Measurements from ENCODE around the gene INPP4B.

DNA sequence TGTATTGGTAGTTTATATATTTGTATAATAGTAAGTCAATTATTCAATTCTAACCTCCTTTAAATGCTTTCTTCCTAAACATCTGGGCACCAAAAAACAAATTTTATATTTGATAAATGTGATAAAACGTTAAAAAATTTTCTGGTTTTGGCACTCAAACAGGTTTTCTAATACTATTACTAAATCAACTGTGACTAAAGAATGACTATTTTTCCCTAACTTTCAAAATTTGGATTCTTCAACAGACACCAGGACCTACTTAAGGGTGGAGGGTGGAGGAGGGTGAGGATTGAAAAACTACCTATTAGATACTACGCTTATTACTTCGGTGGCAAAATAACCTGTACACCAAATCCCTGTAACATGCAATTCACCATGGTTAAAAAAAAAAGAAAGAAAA is 654.2 kb downstream of the INPP4B start:
- TF ChIP-seq, protein P1, sequence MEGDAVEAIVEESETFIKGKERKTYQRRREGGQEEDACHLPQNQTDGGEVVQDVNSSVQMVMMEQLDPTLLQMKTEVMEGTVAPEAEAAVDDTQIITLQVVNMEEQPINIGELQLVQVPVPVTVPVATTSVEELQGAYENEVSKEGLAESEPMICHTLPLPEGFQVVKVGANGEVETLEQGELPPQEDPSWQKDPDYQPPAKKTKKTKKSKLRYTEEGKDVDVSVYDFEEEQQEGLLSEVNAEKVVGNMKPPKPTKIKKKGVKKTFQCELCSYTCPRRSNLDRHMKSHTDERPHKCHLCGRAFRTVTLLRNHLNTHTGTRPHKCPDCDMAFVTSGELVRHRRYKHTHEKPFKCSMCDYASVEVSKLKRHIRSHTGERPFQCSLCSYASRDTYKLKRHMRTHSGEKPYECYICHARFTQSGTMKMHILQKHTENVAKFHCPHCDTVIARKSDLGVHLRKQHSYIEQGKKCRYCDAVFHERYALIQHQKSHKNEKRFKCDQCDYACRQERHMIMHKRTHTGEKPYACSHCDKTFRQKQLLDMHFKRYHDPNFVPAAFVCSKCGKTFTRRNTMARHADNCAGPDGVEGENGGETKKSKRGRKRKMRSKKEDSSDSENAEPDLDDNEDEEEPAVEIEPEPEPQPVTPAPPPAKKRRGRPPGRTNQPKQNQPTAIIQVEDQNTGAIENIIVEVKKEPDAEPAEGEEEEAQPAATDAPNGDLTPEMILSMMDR (conservative IDR thresholded peaks at IDR 0.05; ENCODE audit: low read depth, low read length) = no peak
- TF ChIP-seq POLR2A (IDR thresholded peaks at IDR 0.05; ENCODE audit: low read depth, low read length) = no peak
- TF ChIP-seq, protein P2, sequence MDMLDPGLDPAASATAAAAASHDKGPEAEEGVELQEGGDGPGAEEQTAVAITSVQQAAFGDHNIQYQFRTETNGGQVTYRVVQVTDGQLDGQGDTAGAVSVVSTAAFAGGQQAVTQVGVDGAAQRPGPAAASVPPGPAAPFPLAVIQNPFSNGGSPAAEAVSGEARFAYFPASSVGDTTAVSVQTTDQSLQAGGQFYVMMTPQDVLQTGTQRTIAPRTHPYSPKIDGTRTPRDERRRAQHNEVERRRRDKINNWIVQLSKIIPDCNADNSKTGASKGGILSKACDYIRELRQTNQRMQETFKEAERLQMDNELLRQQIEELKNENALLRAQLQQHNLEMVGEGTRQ (IDR thresholded peaks at IDR 0.05; ENCODE audit: low read depth, low read length) = no peak
- TF ChIP-seq CHD1 (IDR thresholded peaks at IDR 0.05; ENCODE audit: low read depth, low read length) = no peak
- TF ChIP-seq CEBPB (IDR thresholded peaks at IDR 0.05; ENCODE audit: low read depth, low read length) = no peak
- no peak for TF ChIP-seq RAD21 (IDR thresholded peaks at IDR 0.05; ENCODE audit: low read length)
- TF ChIP-seq BHLHE40 (IDR thresholded peaks at IDR 0.05; ENCODE audit: low read depth, low read length) = no peak
- TF ChIP-seq, protein P3, sequence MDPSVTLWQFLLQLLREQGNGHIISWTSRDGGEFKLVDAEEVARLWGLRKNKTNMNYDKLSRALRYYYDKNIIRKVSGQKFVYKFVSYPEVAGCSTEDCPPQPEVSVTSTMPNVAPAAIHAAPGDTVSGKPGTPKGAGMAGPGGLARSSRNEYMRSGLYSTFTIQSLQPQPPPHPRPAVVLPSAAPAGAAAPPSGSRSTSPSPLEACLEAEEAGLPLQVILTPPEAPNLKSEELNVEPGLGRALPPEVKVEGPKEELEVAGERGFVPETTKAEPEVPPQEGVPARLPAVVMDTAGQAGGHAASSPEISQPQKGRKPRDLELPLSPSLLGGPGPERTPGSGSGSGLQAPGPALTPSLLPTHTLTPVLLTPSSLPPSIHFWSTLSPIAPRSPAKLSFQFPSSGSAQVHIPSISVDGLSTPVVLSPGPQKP (IDR thresholded peaks at IDR 0.05; ENCODE audit: borderline replicate concordance, low read depth, low read length) = no peak
- no peak for TF ChIP-seq SMC3 (IDR thresholded peaks at IDR 0.05; ENCODE audit: low read depth, low read length)
